ENCODE results near the gene PITPNM3.

The PITPNM3 gene

DNA sequence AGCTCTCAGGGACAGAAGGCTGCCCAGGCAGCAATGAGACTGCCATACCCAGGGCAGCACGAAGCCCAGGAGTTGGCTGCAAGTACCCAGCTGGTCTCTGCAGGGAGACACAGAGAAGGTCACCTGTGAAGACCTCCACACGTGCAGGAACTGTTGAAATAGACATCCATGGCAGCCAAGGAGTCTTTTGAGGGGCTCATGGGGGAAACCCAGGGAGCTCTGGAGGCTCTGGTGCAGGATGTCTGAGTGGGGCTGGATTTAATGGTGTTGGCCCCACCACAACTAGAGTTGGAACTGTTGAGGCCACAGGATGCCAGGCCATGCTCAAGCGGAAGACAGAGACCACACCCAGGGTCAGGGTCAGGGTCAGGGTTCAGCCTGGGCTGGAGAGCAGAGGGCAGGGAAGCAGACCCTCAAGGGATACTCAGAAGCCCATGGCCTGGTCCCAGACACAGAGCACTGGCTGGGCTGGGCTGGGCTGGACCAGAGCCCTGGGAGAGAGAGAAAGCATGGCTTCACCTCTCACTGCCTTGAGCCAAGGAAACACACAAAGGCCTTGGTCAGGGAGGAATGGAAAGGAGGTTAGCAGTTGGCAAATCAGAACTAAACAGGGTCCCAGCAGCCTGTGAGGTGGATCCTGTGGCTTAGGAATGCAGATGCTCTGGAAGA is 21.4 kb downstream of the PITPNM3 start:
- Histone ChIP-seq H3K79me2 (no peaks in the 10 kb centered on the region), H3K9me3 (ENCODE audit: control insufficient read depth, low read length) (no peaks in the 10 kb centered on the region), H3K36me3 (ENCODE audit: control insufficient read depth, insufficient read depth, low read length) (no peaks in the 10 kb centered on the region), H3K27ac (no peak overlapping the region), H2AFZ (no peak overlapping the region), H3K4me1 (no peaks in the 10 kb centered on the region), H3K4me3 (ENCODE audit: low read depth, low read length) (no peak overlapping the region), H3K27me3 (ENCODE audit: control insufficient read depth, insufficient read depth, low read length) (no peaks in the 10 kb centered on the region), H3K4me2 (ENCODE audit: low read length) (no peak overlapping the region), H3K9ac (no peak overlapping the region)
- TF ChIP-seq, protein P1, sequence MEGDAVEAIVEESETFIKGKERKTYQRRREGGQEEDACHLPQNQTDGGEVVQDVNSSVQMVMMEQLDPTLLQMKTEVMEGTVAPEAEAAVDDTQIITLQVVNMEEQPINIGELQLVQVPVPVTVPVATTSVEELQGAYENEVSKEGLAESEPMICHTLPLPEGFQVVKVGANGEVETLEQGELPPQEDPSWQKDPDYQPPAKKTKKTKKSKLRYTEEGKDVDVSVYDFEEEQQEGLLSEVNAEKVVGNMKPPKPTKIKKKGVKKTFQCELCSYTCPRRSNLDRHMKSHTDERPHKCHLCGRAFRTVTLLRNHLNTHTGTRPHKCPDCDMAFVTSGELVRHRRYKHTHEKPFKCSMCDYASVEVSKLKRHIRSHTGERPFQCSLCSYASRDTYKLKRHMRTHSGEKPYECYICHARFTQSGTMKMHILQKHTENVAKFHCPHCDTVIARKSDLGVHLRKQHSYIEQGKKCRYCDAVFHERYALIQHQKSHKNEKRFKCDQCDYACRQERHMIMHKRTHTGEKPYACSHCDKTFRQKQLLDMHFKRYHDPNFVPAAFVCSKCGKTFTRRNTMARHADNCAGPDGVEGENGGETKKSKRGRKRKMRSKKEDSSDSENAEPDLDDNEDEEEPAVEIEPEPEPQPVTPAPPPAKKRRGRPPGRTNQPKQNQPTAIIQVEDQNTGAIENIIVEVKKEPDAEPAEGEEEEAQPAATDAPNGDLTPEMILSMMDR (IDR thresholded peaks at IDR 0.05) = no peak

DNA sequence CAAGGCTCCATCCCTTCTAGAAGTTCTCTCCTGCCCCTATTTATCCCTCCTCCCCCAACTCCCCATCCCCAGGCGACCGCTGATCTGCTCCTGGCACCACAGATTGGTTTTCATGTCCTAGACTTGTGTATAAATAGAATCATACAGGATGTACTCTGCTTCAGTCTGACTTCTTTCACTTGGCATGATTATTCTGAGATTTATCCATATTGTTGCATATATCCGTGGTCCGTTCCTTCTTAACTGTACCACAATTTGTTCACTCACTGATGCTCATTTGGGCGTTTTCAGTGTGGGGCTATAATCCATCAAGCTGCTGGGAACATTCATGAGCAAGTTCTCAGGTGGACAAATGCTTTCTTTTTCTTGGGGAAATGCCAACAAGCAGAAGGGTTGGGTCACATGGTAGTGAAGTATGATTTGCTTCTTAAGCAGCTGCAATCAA is 23.9 kb downstream of the PITPNM3 start:
- Histone ChIP-seq H3K27ac (no peak overlapping the region), H2AFZ (no peak overlapping the region), H3K4me1 (no peaks in the 10 kb centered on the region), H3K27me3 (ENCODE audit: control insufficient read depth, insufficient read depth, low read length) (no peaks in the 10 kb centered on the region), H3K79me2 (no peaks in the 10 kb centered on the region), H3K4me3 (ENCODE audit: low read depth, low read length) (no peak overlapping the region), H3K9ac (no peak overlapping the region), H3K4me2 (ENCODE audit: low read length) (no peak overlapping the region), H3K36me3 (ENCODE audit: control insufficient read depth, insufficient read depth, low read length) (no peaks in the 10 kb centered on the region), H3K9me3 (ENCODE audit: control insufficient read depth, low read length) (no peaks in the 10 kb centered on the region)
- TF ChIP-seq, protein P1 (IDR thresholded peaks at IDR 0.05) = no peak

DNA sequence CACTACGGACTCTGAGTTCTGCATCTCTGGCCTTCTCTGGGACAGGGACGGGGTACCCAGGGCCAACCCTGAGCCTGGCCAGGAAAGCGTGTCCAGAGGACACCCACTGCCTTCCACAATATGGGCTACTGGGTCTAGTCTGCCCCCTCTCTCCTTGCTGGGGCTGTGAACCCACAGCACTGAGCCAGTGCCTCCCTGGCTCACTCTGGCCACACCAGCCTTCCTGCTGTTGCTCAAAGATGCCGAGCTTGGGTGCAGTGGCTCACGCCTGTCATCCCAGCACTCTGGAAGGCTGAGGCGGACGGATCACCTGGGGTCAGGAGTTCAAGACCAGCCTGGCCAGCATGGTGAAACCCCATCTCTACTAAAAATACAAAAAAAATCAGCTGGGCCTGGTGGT is 24.8 kb downstream of the PITPNM3 start:
- no peak overlapping the region for H3K9ac ChIP-seq
- H3K4me1 ChIP-seq = no peaks in the 10 kb centered on the region
- no peaks in the 10 kb centered on the region for H3K9me3 ChIP-seq (ENCODE audit: control insufficient read depth, low read length)
- no peaks in the 10 kb centered on the region for H3K27me3 ChIP-seq (ENCODE audit: control insufficient read depth, insufficient read depth, low read length)
- H2AFZ ChIP-seq = no peak overlapping the region
- no peak overlapping the region for H3K27ac ChIP-seq
- TF ChIP-seq, protein P1 (IDR thresholded peaks at IDR 0.05) = no peak
- H3K36me3 ChIP-seq (ENCODE audit: control insufficient read depth, insufficient read depth, low read length) = no peaks in the 10 kb centered on the region
- H3K79me2 ChIP-seq = no peaks in the 10 kb centered on the region
- no peak overlapping the region for H3K4me2 ChIP-seq (ENCODE audit: low read length)
- H3K4me3 ChIP-seq (ENCODE audit: low read depth, low read length) = no peak overlapping the region

DNA sequence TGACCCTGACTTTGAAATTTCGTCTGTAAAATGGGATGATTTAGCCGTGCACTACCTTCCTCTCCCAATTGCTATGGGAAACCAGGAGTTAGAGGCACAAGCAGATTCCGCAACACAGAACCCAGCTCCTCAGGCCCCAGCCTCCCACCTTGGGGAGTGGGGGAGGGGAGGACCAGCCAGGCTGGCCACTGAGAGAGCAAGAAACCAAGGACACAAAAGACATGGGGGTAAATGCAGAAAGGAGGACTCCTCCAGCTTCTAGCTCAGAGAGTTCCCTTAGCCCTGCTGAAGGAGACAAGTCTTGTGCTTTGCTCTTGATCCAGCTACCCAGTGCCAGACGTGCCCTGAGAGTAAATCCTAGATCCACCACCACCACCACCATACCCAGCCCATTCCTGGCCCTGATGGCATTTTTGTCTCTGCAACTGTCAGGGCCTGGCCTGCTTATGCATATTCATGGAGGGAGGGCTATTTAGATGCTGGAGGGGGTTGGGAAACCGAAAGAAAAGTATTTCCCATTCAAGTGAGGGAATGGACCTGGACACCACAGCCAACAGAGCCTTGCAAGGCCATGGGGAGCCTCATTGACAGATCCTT is 25.9 kb downstream of the PITPNM3 start:
- no peak overlapping the region for H3K4me2 ChIP-seq (ENCODE audit: low read length)
- H2AFZ ChIP-seq = no peak overlapping the region
- H3K36me3 ChIP-seq (ENCODE audit: control insufficient read depth, insufficient read depth, low read length) = no peaks in the 10 kb centered on the region
- no peak overlapping the region for H3K9ac ChIP-seq
- no peaks in the 10 kb centered on the region for H3K27me3 ChIP-seq (ENCODE audit: control insufficient read depth, insufficient read depth, low read length)
- no peak overlapping the region for H3K4me3 ChIP-seq (ENCODE audit: low read depth, low read length)
- no peaks in the 10 kb centered on the region for H3K4me1 ChIP-seq
- H3K9me3 ChIP-seq (ENCODE audit: control insufficient read depth, low read length) = no peaks in the 10 kb centered on the region
- H3K79me2 ChIP-seq = no peaks in the 10 kb centered on the region
- no peak overlapping the region for H3K27ac ChIP-seq
- TF ChIP-seq, protein P1 (IDR thresholded peaks at IDR 0.05) = no peak

DNA sequence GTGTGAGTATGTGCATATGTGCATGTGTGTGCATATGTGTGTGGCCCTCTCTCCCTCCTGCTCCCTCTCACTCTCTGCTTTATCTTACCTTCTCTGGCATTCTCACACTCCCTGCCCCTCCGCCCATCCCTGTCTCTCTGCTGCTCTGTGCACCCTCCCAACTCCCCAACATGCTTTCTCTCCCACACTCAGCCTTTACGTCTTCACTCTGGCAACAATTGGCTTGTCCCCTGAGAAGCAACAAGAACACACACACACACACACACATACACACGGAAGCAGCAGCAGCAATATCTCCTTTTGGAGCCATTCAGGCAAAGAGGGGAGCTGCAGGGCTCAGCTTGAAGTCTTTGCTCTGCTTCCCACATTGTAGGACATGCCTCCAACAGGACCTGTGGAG is 27.8 kb downstream of the PITPNM3 start:
- TF ChIP-seq, protein P1 (IDR thresholded peaks at IDR 0.05) = no peak
- H3K4me3 ChIP-seq (ENCODE audit: low read depth, low read length) = no peak overlapping the region

More for the DNA sequence above, 27.8 kb downstream of the PITPNM3 start:
- no peak overlapping the region for H2AFZ ChIP-seq
- no peak overlapping the region for H3K4me2 ChIP-seq (ENCODE audit: low read length)
- no peaks in the 10 kb centered on the region for H3K79me2 ChIP-seq
- no peak overlapping the region for H3K27ac ChIP-seq
- H3K9me3 ChIP-seq (ENCODE audit: control insufficient read depth, low read length) = no peaks in the 10 kb centered on the region
- no peak overlapping the region for H3K9ac ChIP-seq
- H3K36me3 ChIP-seq (ENCODE audit: control insufficient read depth, insufficient read depth, low read length) = no peaks in the 10 kb centered on the region
- H3K4me1 ChIP-seq = no peaks in the 10 kb centered on the region
- H3K27me3 ChIP-seq (ENCODE audit: control insufficient read depth, insufficient read depth, low read length) = no peaks in the 10 kb centered on the region
